Neural cell (in vitro differentiated cells): ENCODE data around the gene PLOD2.

Experiments used
- CTCF ChIP-seq: fragments of 450-650 bp; IDR thresholded peaks from 2 replicates; pipeline ENCODE4 v1.5.1; 2014; ENCODE audit warnings: antibody characterized with exemption, mild to moderate bottlenecking, moderate library complexity; ENCODE audit not compliant: poor library complexity, severe bottlenecking
- TAF1 ChIP-seq: IDR thresholded peaks from 2 replicates; pipeline ENCODE4 v1.6.1; 2012; ENCODE audit warnings: low read depth

GRCh38 chr3:146087116-146087515, 73.9 kb downstream of the PLOD2 start:
- TF ChIP-seq TAF1, result no peak
- no peak for TF ChIP-seq CTCF
